CD14-positive monocyte (primary cell): Measurements from ENCODE around the gene GRID1. TPM values are rescaled to one million over a fixed set of nuclear protein-coding genes. Genes with fewer than 3 reads are reported as not detected.

Experiments
- DNase-seq, 3 donors: peaks; one replicate each; pipeline ENCODE4 v3.0.0-alpha.2; 2011 to 2022
- H2AFZ ChIP-seq: 2 replicates; pipeline ENCODE4 v1.6.0; 2012; ENCODE audit warnings: mild to moderate bottlenecking, low read depth, low read length, inconsistent platforms; ENCODE audit not compliant: insufficient read depth, poor library complexity, severe bottlenecking
- H3K27ac ChIP-seq, 2 donors: 1 replicate in 1 of 2; 2 replicates in 1 of 2; pipeline ENCODE4 v1.5.1; 2012 to 2013; ENCODE audit warnings: low read length in 2 of 2, control low read depth in 1 of 2, inconsistent platforms in 1 of 2, low read depth in 1 of 2, mild to moderate bottlenecking in 1 of 2
- H3K27me3 ChIP-seq, 2 donors: one replicate each; pipeline versions ENCODE4 v1.6.0 to v1.6.1; 2011 to 2013; ENCODE audit warnings: low read length in 2 of 2; ENCODE audit not compliant: control insufficient read depth in 2 of 2, insufficient read depth in 2 of 2
- H3K36me3 ChIP-seq, 2 donors: replicated peaks in 1 of 2; 1 replicate in 1 of 2; 2 replicates in 1 of 2; pipeline versions ENCODE4 v1.5.1 to v1.6.1; 2012 to 2013; ENCODE audit warnings: low read length in 2 of 2, control low read depth in 1 of 2, inconsistent platforms in 1 of 2, mild to moderate bottlenecking in 1 of 2; ENCODE audit not compliant: insufficient read depth in 2 of 2, control insufficient read depth in 1 of 2
- H3K4me1 ChIP-seq, 2 donors: 1 replicate in 1 of 2; 2 replicates in 1 of 2; pipeline versions ENCODE4 v1.5.1 to v1.6.1; 2012 to 2013; ENCODE audit warnings: low read length in 2 of 2, control low read depth in 1 of 2, inconsistent platforms in 1 of 2, mild to moderate bottlenecking in 1 of 2, moderate library complexity in 1 of 2; ENCODE audit not compliant: insufficient read depth in 2 of 2, control insufficient read depth in 1 of 2
- H3K4me2 ChIP-seq: replicated peaks from 2 replicates; pipeline ENCODE3; 2012; ENCODE audit warnings: low read length, moderate library complexity, mild to moderate bottlenecking; ENCODE audit not compliant: poor library complexity, severe bottlenecking; ENCODE audit errors: extremely low read depth
- H3K4me3 ChIP-seq, 3 experiments: fragments of 200-600 bp in 1 of 3; sonication (generic) in 1 of 3; replicated peaks in 1 of 3; 1 replicate in 2 of 3; 2 replicates in 1 of 3; pipeline ENCODE4 v1.5.1; 2011 to 2013; ENCODE audit warnings: low read length in 3 of 3, mild to moderate bottlenecking in 3 of 3, control low read depth in 2 of 3, low read depth in 2 of 3, inconsistent platforms in 1 of 3, moderate library complexity in 1 of 3
- H3K79me2 ChIP-seq: 2 replicates; pipeline ENCODE4 v1.6.0; 2012; ENCODE audit warnings: mild to moderate bottlenecking, control low read depth, inconsistent platforms, low read length, moderate library complexity; ENCODE audit not compliant: insufficient read depth
- H3K9ac ChIP-seq: 2 replicates; pipeline ENCODE4 v1.6.0; 2017; ENCODE audit warnings: low read length, mild to moderate bottlenecking; ENCODE audit not compliant: insufficient read depth, poor library complexity, severe bottlenecking
- H3K9me3 ChIP-seq, 2 donors: replicated peaks in 1 of 2; 1 replicate in 1 of 2; 2 replicates in 1 of 2; pipeline versions ENCODE4 v1.5.1 to v1.6.1; 2012 to 2013; ENCODE audit warnings: low read length in 2 of 2, control low read depth in 1 of 2; ENCODE audit not compliant: control insufficient read depth in 1 of 2, insufficient read depth in 1 of 2
- H4K20me1 ChIP-seq: 2 replicates; pipeline ENCODE4 v1.6.0; 2012; ENCODE audit warnings: mild to moderate bottlenecking, low read length, control low read depth, moderate library complexity; ENCODE audit not compliant: insufficient read depth
- H3K27ac Mint-ChIP-seq, 7 donors: one replicate each; pipeline ENCODE4 v1.8.0; 2020; ENCODE audit warnings: mild to moderate bottlenecking in 7 of 7, mixed read lengths in 7 of 7, moderate library complexity in 6 of 7, inconsistent platforms in 2 of 7
- H3K27me3 Mint-ChIP-seq, 3 donors: one replicate each; pipeline ENCODE4 v1.8.0; 2021 to 2022; ENCODE audit warnings: low read depth in 3 of 3, mild to moderate bottlenecking in 3 of 3, mixed read lengths in 3 of 3, moderate library complexity in 3 of 3, inconsistent platforms in 1 of 3
- H3K36me3 Mint-ChIP-seq, 2 donors: one replicate each; pipeline ENCODE4 v1.8.0; 2020; ENCODE audit warnings: mixed read lengths in 2 of 2, inconsistent platforms in 1 of 2, mild to moderate bottlenecking in 1 of 2
- H3K4me1 Mint-ChIP-seq: one replicate; pipeline ENCODE4 v1.8.0; 2020; ENCODE audit warnings: mild to moderate bottlenecking, mixed read lengths
- H3K4me3 Mint-ChIP-seq, 2 donors: one replicate each; pipeline ENCODE4 v1.8.0; 2020; ENCODE audit warnings: mild to moderate bottlenecking in 2 of 2, mixed read lengths in 2 of 2, moderate library complexity in 1 of 2
- H3K9me3 Mint-ChIP-seq, 7 donors: one replicate each; pipeline ENCODE4 v1.8.0; 2020 to 2022; ENCODE audit warnings: mixed read lengths in 7 of 7, mild to moderate bottlenecking in 6 of 7, moderate library complexity in 6 of 7, inconsistent platforms in 2 of 7
- CTCF ChIP-seq: fragments of 200-600 bp; IDR thresholded peaks from one replicate; pipeline ENCODE4 v1.8.0; 2022; ENCODE audit warnings: antibody characterized with exemption, mild to moderate bottlenecking
- WGBS: methylation state at CpG from one replicate; pipeline ENCODE4 v1.1.5; 2013; ENCODE audit warnings: missing lambda C conversion rate; ENCODE audit not compliant: insufficient coverage; 5-methylcytosine and 5-hydroxymethylcytosine counted together
- intact Hi-C, 2 donors: fragments of 100-400 bp; cut with micrococcal nuclease; formaldehyde crosslinking; loops; one replicate each; pipeline versions ENCODE4 v1.15.0 to v1.15.1; 2023
- polyA plus RNA-seq, 3 donors: library from polyadenylated mRNA; depleted of rRNA in 1 of 3; unstranded in 2 of 3; stranded (reverse) in 1 of 3; fragments of 300-500 nt in 2 of 3; fragments of >200 nt in 1 of 3; fragmentation: Illumina TruSeq in 2 of 3; gene quantifications; 1 replicate in 2 of 3; 2 replicates in 1 of 3; pipeline ENCODE4 v1.2.3, GENCODE V29; 2012 to 2021

Gene GRID1
- polyA plus RNA-seq, 3 donors, result not detected

GRCh38 chr10:86372784-86373239, 6.2 kb upstream of the GRID1 start:
- Histone ChIP-seq H2AFZ (no peak overlapping the region), H3K4me3 (no peak overlapping the region), H3K27ac (no peak overlapping the region), H3K36me3 (no peaks in the 10 kb centered on the region), H3K9me3 (peaks cover 0 to 4% of the 10 kb centered on the region in 2 donors), H3K4me2 (no peak overlapping the region), H3K27me3 (peaks cover 15 to 54% of the 10 kb centered on the region in 2 donors), H3K9ac (no peak overlapping the region), H3K79me2 (no peaks in the 10 kb centered on the region), H3K4me1 (peaks cover 3 to 4% of the 10 kb centered on the region in 2 donors), H4K20me1 (no peaks in the 10 kb centered on the region)
- Mint-ChIP-seq H3K9me3 (peaks cover 0 to 6% (median 0%) of the 10 kb centered on the region in 7 donors), H3K4me3 (no peak overlapping the region), H3K36me3 (peaks cover 0 to 3% of the 10 kb centered on the region in 2 donors), H3K27me3 (peaks cover 46 to 74% (median 55%) of the 10 kb centered on the region in 3 donors), H3K27ac (no peak overlapping the region), H3K4me1 (no peaks in the 10 kb centered on the region)
- no peak for DNase-seq
- TF ChIP-seq CTCF, result no peak
- intact Hi-C loops, result no loop called here
- WGBS, result 84% methylated on average over 4 of the region's 5 CpGs

- Histone ChIP-seq H3K79me2 (no peaks in the 10 kb centered on the region), H3K9me3 (peaks cover 0 to 7% of the 10 kb centered on the region in 2 donors), H3K36me3 (no peaks in the 10 kb centered on the region), H3K4me2 (no peak overlapping the region), H3K9ac (no peak overlapping the region), H4K20me1 (no peaks in the 10 kb centered on the region), H3K27me3 (peaks cover 21 to 56% of the 10 kb centered on the region in 2 donors), H2AFZ (no peak overlapping the region), H3K4me3 (no peak overlapping the region), H3K4me1 (peaks cover 6% of the 10 kb centered on the region in 2 donors), H3K27ac (no peak overlapping the region)
- Mint-ChIP-seq H3K9me3 (peaks cover 0 to 8% (median 0%) of the 10 kb centered on the region in 7 donors), H3K4me3 (no peak overlapping the region), H3K4me1 (no peaks in the 10 kb centered on the region), H3K27me3 (peaks cover 50 to 78% (median 61%) of the 10 kb centered on the region in 3 donors), H3K27ac (peak overlapping the region in 1 of 7 donors; percentile 27), H3K36me3 (peaks cover 0 to 4% of the 10 kb centered on the region in 2 donors)
- intact Hi-C loops, result no loop called here
- TF ChIP-seq CTCF, result no peak
- DNase-seq, result no peak
- WGBS, result 92% methylated on average over 5 of the region's 7 CpGs
These were observed 5.7 kb upstream of the GRID1 start for GRCh38 chr10:86372119-86372783.
